ENCODE measurements around the gene SLC7A4. TPM values are rescaled to one million over a fixed set of nuclear protein-coding genes. Genes with fewer than 3 reads are reported as not detected.
A peak's percentile ranks its signal among the peaks of the same experiment; 100 is the strongest.
"Not testable (repeated sequence)": the region's sequence is repeated elsewhere in the genome, so short reads cannot be mapped to it uniquely, and the experiment has no call there.

SLC7A4 gene
- polyA plus RNA-seq, 4 donors: 0.27 to 40.2 (median 2.3) TPM; not detected in 1

DNA sequence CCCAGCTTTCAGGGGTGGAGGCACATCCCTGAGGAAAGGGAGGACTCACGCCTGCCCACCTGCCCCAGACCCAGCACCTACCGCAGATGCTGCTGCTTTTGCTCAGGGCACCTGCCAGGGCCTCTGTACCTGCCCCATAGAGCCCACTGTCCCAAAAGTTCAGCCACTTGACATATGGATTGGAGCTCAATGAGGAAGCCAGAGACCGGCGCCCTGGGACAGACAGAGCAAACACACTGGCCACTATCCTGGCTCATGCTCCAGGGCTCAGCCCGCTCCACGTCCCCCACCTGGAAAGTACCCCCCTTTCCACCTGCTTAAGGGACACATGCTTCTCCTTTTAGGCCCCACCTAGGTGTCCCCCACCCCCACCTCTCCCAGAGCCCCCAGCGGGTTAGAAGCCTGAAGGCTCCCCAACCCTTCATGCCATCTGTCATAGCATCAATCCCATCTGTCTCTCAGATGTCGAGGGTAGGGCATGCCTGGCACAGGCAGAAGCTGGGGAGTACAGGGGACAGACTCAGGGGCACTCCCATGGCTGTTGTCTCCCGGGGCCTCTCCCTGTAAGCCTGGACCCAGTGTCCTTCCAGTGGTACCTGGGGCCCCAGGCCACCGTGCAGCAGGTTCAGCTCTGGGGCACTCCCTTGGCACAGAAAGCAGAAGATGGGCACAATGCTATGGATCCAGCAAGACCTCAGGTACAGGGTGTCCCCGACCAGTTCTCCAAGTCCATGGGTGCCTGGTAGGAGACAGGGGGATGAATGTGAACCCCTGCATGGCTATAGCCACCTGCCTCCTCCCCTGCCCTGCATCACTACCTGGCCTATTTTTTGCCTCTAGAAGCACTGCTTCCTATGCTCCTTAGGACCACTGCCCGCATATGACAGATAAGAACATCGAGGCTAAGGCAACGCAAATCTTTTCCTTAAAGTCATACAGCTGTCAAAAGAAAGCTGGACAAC, 19.6 kb downstream of the SLC7A4 start:
- no peak for DNase-seq
- no peaks in the 10 kb centered on the region for H3K36me3 ChIP-seq (ENCODE audit: control insufficient read depth in 3 of 3, insufficient read depth in 2 of 3, low read depth in 1 of 3, low read length in 3 of 3)
- peaks cover 0 to 3% (median 0%) of the 10 kb centered on the region in 3 donors for H3K27me3 ChIP-seq (ENCODE audit: control insufficient read depth in 3 of 3, insufficient read depth in 3 of 3, low read length in 3 of 3)
- FAIRE-seq: no peak
- H3K4me3 ChIP-seq (ENCODE audit: low read depth in 1 of 3, low read length in 3 of 3): no peak overlapping the region
- no peaks in the 10 kb centered on the region for H3K9me3 ChIP-seq (ENCODE audit: control insufficient read depth in 2 of 2, insufficient read depth in 1 of 2, low read depth in 1 of 2, low read length in 1 of 2)
- 64 to 76% (median 67%) methylated on average over 14 of the region's 14 CpGs for WGBS, 3 donors
- no peak overlapping the region for H3K27ac ChIP-seq (ENCODE audit: low read depth in 1 of 3, low read length in 2 of 3)
- peaks cover 3 to 18% (median 8%) of the 10 kb centered on the region in 3 donors for H3K4me1 ChIP-seq (ENCODE audit: control insufficient read depth in 3 of 3, insufficient read depth in 2 of 3, low read depth in 1 of 3, low read length in 2 of 3)

DNA sequence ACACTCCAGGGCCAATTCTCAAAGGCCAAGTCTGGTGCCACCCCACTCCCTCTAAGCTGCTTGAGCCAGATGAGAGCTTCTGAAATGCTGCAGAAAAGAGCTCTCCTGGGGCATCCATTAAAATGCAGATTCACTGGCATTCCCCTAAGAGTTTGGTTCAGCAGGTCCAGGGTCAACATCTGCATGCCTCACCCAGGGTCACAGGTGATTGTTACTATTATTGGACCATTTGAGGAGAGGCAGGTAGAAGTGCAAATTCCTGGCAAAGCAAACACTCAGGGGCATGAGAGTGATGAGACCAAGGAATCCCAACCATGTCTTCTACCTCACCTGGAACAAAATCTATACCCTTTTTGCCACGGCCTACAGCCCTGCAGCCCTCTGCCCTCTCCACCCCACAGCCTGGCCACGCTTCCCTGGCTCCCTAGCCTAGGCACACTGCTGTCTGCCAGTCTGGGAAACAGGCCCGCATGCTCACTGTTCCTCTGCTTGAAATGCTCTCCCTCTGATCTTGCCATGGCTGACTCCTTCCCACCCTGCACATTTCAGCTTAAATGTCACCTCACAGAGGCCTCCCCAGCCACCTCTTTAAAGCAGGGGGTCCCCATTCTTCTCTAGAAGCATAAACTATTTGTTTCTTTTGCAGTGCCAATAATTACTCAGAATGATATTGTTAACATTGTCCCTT, 21.8 kb downstream of the SLC7A4 start:
- Histone ChIP-seq H3K27ac (ENCODE audit: low read depth in 1 of 3, low read length in 2 of 3) (no peak overlapping the region), H3K27me3 (ENCODE audit: control insufficient read depth in 3 of 3, insufficient read depth in 3 of 3, low read length in 3 of 3) (peaks cover 0 to 3% (median 0%) of the 10 kb centered on the region in 3 donors), H3K9me3 (ENCODE audit: control insufficient read depth in 2 of 2, insufficient read depth in 1 of 2, low read depth in 1 of 2, low read length in 1 of 2) (no peaks in the 10 kb centered on the region), H3K4me3 (ENCODE audit: low read depth in 1 of 3, low read length in 3 of 3) (no peak overlapping the region), H3K36me3 (ENCODE audit: control insufficient read depth in 3 of 3, insufficient read depth in 2 of 3, low read depth in 1 of 3, low read length in 3 of 3) (no peaks in the 10 kb centered on the region), H3K4me1 (ENCODE audit: control insufficient read depth in 3 of 3, insufficient read depth in 2 of 3, low read depth in 1 of 3, low read length in 2 of 3) (peaks cover 3 to 13% (median 8%) of the 10 kb centered on the region in 3 donors)
- no peak for FAIRE-seq
- DNase-seq: no peak
- 82 to 87% (median 87%) methylated on average over 3 of the region's 3 CpGs for WGBS, 3 donors

DNA sequence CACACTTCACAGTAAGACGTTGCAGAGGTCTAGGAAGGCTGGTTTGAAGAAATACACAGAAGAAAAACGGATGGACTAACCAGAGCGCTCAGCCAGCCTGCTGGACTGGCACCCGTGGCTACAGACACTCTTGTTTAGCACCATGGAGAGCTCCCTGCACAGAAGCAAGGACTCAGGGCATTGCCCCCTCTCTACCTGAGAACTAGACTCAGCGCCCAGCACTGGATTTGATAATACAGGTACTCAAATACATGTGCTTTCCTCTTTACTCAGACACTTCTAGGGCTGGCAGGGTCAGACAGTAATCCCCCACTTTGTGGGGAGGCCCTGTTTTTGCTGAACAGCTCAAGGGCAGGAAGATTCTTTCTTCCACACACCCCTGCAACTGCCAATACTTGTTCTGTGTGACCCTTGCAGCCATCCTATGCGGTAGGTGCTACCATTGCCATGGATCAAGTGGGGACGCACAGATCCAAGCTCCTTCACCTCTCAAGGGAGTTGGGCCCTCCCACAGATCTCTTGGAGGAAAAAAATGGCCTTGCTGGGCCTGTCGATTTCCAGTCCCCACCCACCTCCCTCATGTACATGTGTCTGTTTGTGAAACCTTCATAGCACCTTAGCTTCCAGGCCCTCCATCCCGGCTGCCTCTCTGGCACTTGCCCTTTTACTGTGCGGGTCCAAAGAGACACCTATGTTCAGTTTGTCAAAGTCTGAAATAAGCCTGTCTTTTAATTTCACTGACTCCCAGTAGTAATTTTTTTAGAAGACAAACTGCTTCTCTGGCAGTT, 22.5 kb downstream of the SLC7A4 start:
- no peak for FAIRE-seq
- DNase-seq: peak; percentile 46 to 81
- H3K4me1 ChIP-seq (ENCODE audit: control insufficient read depth in 3 of 3, insufficient read depth in 2 of 3, low read depth in 1 of 3, low read length in 2 of 3): peaks cover 3 to 6% (median 4%) of the 10 kb centered on the region in 3 donors
- H3K27me3 ChIP-seq (ENCODE audit: control insufficient read depth in 3 of 3, insufficient read depth in 3 of 3, low read length in 3 of 3): peaks cover 0 to 3% (median 0%) of the 10 kb centered on the region in 3 donors
- no peaks in the 10 kb centered on the region for H3K36me3 ChIP-seq (ENCODE audit: control insufficient read depth in 3 of 3, insufficient read depth in 2 of 3, low read depth in 1 of 3, low read length in 3 of 3)
- 41 to 56% (median 46%) methylated on average over 10 of the region's 10 CpGs for WGBS, 3 donors
- H3K4me3 ChIP-seq (ENCODE audit: low read depth in 1 of 3, low read length in 3 of 3): no peak overlapping the region
- H3K9me3 ChIP-seq (ENCODE audit: control insufficient read depth in 2 of 2, insufficient read depth in 1 of 2, low read depth in 1 of 2, low read length in 1 of 2): no peaks in the 10 kb centered on the region
- no peak overlapping the region for H3K27ac ChIP-seq (ENCODE audit: low read depth in 1 of 3, low read length in 2 of 3)

DNA sequence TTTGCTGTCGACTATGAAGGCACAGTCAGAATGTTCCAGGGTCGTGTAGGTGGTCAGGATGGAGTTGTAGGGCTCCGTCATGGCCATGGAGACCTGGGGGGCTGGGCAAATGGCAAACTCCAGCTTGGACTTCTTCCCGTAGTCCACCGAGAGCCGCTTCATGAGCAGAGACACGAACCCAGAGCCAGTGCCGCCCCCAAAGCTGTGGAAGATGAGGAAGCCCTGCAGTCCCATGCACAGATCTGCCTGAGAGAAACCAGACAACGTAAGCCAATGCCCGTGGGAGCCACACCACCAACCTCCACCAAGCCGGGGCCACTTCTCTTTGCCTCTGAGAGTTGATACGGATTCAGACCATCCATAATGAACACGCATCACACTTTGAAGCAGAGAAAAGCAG, 23.2 kb downstream of the SLC7A4 start:
- WGBS, 3 donors: 75 to 83% (median 76%) methylated on average over 13 of the region's 13 CpGs
- not testable (repeated sequence) for H3K27ac ChIP-seq (ENCODE audit: low read depth in 1 of 3, low read length in 2 of 3); FAIRE-seq; H3K27me3 ChIP-seq (ENCODE audit: control insufficient read depth in 3 of 3, insufficient read depth in 3 of 3, low read length in 3 of 3); H3K4me3 ChIP-seq (ENCODE audit: low read depth in 1 of 3, low read length in 3 of 3); H3K36me3 ChIP-seq (ENCODE audit: control insufficient read depth in 3 of 3, insufficient read depth in 2 of 3, low read depth in 1 of 3, low read length in 3 of 3); H3K9me3 ChIP-seq (ENCODE audit: control insufficient read depth in 2 of 2, insufficient read depth in 1 of 2, low read depth in 1 of 2, low read length in 1 of 2); H3K4me1 ChIP-seq (ENCODE audit: control insufficient read depth in 3 of 3, insufficient read depth in 2 of 3, low read depth in 1 of 3, low read length in 2 of 3); DNase-seq

DNA sequence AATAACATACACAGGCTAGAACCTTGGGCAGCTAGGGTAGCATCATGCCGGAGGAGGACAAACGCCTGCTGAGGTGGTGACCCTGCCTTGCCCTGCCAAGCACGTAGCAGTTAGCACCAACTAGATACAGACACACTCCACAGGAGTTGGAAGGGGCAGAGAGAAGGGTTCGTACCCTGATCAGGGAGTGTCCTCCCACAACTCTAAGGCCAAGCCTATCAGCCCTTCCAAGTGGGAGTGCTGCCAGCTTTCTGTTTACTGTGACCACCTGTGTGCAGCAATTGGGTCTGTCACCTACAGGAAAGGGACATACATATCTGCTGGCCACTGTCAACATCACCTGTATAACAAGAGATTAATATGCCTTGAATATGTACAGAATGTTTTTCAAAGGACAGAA, 28.6 kb downstream of the SLC7A4 start:
- Histone ChIP-seq H3K27ac (ENCODE audit: low read depth in 1 of 3, low read length in 2 of 3) (peak overlapping the region in 2 of 3 donors; percentile 26 to 44), H3K36me3 (ENCODE audit: control insufficient read depth in 3 of 3, insufficient read depth in 2 of 3, low read depth in 1 of 3, low read length in 3 of 3) (peaks cover 0 to 18% (median 0%) of the 10 kb centered on the region in 3 donors), H3K4me3 (ENCODE audit: low read depth in 1 of 3, low read length in 3 of 3) (no peak overlapping the region), H3K27me3 (ENCODE audit: control insufficient read depth in 3 of 3, insufficient read depth in 3 of 3, low read length in 3 of 3) (no peaks in the 10 kb centered on the region), H3K9me3 (ENCODE audit: control insufficient read depth in 2 of 2, insufficient read depth in 1 of 2, low read depth in 1 of 2, low read length in 1 of 2) (no peaks in the 10 kb centered on the region), H3K4me1 (ENCODE audit: control insufficient read depth in 3 of 3, insufficient read depth in 2 of 3, low read depth in 1 of 3, low read length in 2 of 3) (peaks cover 5 to 28% (median 7%) of the 10 kb centered on the region in 3 donors)
- peak in 1 of 2 donors; percentile 49 for DNase-seq
- no peak for FAIRE-seq
- 30 to 64% (median 50%) methylated on average over 4 of the region's 4 CpGs for WGBS, 3 donors

DNA sequence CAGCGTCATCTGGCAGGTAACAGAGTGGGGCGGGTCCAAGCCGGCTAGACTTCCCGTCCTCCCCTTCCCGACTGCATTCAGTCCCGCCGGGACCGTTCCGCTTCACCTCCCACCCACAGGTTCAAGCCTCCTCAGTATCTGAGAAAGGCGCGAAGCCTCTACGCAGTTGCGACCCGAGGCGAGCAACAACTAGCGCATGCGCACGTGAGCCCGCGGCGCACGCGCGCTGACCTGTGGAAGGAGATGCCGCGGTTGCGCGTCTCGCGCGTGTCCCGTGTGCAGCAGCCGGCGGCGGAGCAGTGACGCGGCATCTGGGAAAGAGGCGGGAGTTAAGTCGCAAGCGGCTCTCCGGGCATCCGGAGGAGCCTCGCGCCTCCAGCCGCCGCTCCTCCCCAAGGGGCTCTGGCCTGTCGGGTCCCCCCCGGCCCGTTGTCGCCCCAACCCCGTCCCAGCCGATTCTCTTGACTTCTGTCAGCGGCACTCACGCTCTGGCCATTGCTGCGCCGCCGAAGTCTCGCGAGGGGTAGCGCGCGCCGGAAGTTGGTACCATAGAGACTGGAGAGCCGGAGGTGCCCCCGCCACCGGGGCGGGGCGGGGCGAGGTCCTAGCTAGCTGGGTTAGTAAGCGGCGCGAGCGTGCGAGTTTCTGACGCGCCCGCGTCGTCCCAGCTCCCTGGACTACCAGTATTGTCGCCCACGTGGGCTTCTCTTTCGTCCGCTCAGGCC, 30.6 kb downstream of the SLC7A4 start, which contains the start of gene THAP7:
TSS of gene THAP7 (minus strand) at position 518 of the 725 bp plus-strand sequence. CDS start at position 311, 207 bp downstream.
- FAIRE-seq (no peak), DNase-seq (peak; percentile 97 to 99)
- 0 to 1% (median 0%) methylated on average over 70 to 83 of the region's 83 CpGs for WGBS, 3 donors

DNA sequence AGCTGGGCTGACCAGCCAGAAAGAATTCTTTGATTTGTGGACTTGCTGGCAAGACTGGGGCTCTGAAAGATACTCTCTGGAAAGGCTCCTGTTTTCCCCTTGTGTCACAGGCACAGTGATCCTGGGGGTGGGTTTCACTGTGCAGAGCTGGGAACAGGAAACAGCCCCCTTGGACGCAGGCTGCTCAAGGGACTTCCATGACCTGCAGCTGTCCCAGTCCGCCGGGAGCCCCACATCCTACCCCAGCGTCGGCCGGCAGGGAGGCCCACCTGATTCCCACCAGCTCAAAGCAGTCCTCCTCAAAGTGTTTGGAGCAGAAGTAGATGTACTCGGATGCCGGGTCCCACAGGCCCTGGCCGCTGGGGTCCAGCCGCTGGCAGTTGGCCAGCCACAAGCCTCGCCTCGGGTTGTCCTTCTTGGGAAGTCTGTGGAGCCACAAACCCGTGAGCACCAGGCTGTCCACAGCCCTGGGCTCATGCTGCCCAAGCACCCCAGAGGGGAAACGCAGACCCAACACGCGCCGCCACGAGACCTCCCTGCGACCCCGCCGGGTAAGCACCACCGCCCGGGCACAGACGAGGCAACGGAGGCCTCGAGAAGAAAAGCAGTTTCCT, 31.3 kb downstream of the SLC7A4 start:
- Histone ChIP-seq H3K27ac (ENCODE audit: low read depth in 1 of 3, low read length in 2 of 3) (peak overlapping the region; percentile 97 to 99 (median 99)), H3K27me3 (ENCODE audit: control insufficient read depth in 3 of 3, insufficient read depth in 3 of 3, low read length in 3 of 3) (no peaks in the 10 kb centered on the region), H3K9me3 (ENCODE audit: control insufficient read depth in 2 of 2, insufficient read depth in 1 of 2, low read depth in 1 of 2, low read length in 1 of 2) (no peaks in the 10 kb centered on the region), H3K4me3 (ENCODE audit: low read depth in 1 of 3, low read length in 3 of 3) (peak overlapping the region; percentile 21 to 89 (median 76)), H3K36me3 (ENCODE audit: control insufficient read depth in 3 of 3, insufficient read depth in 2 of 3, low read depth in 1 of 3, low read length in 3 of 3) (peaks cover 0 to 45% (median 0%) of the 10 kb centered on the region in 3 donors), H3K4me1 (ENCODE audit: control insufficient read depth in 3 of 3, insufficient read depth in 2 of 3, low read depth in 1 of 3, low read length in 2 of 3) (peaks cover 5 to 28% (median 7%) of the 10 kb centered on the region in 3 donors)
- peak in 1 of 2 donors; percentile 30 for DNase-seq
- no peak for FAIRE-seq
- WGBS, 3 donors: 1% methylated on average over 26 of the region's 26 CpGs

More for the DNA sequence above, 30.6 kb downstream of the SLC7A4 start, which contains the start of gene THAP7:
- no peaks in the 10 kb centered on the region for H3K27me3 ChIP-seq (ENCODE audit: control insufficient read depth in 3 of 3, insufficient read depth in 3 of 3, low read length in 3 of 3)
- no peaks in the 10 kb centered on the region for H3K9me3 ChIP-seq (ENCODE audit: control insufficient read depth in 2 of 2, insufficient read depth in 1 of 2, low read depth in 1 of 2, low read length in 1 of 2)
- peak within 1 kb of the TSS; percentile 42 to 89 (median 76) for H3K4me3 ChIP-seq (ENCODE audit: low read depth in 1 of 3, low read length in 3 of 3)
- peaks cover 5 to 28% (median 7%) of the 10 kb centered on the region in 3 donors for H3K4me1 ChIP-seq (ENCODE audit: control insufficient read depth in 3 of 3, insufficient read depth in 2 of 3, low read depth in 1 of 3, low read length in 2 of 3)
- H3K27ac ChIP-seq (ENCODE audit: low read depth in 1 of 3, low read length in 2 of 3): peak within 1 kb of the TSS; percentile 97 to 99 (median 99)
- H3K36me3 ChIP-seq (ENCODE audit: control insufficient read depth in 3 of 3, insufficient read depth in 2 of 3, low read depth in 1 of 3, low read length in 3 of 3): peaks cover 0 to 39% (median 0%) of the 10 kb centered on the region in 3 donors

Measured in small intestine (tissue), 7 donors.